ENCODE data around the gene FCER1G.
A peak's percentile ranks its signal among the peaks of the same experiment; 100 is the strongest.

The FCER1G gene

DNA sequence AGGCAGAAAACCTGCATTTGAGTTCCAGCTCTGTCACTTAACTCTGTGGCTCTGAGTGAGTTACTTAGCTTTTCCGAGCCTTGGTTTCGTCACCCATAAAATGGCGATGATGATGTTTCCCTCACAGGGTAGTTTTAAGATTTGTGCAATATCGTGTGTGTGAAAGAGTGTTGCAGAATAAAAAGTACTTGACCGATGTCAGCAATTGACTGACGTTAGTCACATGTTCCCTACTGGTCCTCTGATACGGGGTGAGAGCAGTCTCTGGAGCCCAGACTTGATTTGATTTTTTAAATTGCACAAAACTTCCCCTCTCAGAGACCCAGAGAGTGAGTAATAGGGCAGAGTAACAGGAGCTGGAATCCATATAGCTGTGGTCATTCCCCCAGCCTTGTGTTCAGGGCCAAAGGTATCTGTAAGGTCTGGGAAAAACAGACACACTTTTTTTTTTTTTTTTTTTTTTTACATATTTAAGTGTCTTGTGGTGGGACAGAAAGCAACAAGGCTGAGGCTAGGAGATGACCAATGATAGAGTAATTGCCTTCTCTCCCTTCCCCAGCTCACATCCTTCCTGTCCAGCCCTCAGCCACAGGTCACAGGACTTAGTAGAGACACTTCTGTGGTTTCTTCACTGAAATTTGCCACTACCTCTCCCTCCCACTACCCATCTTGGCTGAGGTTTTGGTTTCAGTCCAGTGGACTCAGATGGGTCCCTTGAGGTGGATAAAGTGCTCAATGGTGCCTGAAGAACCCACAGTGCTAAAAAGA lies 2.0 kb downstream of the FCER1G start:
- no peak overlapping the region for H3K27ac ChIP-seq (ENCODE audit: insufficient read depth in 1 of 2, low read depth in 1 of 2, low read length in 2 of 2, poor library complexity in 1 of 2, severe bottlenecking in 2 of 2)
- H3K4me3 ChIP-seq (ENCODE audit: control insufficient read depth in 1 of 7, extremely low read depth in 1 of 7, insufficient read depth in 4 of 7, low read depth in 2 of 7, low read length in 6 of 7), result peak overlapping the region in 2 of 7 experiments; percentile 4 to 58
- POLR2A ChIA-PET, result interaction anchor here (0.6 to 0.8 kb wide), 2 partner anchors 15 to 145 kb away, joined by 3 to 4 read pairs; partner anchors contain the start of gene NDUFS2
- no peaks in the 10 kb centered on the region for H3K27me3 ChIP-seq (replicated peaks in 2 of 5; ENCODE audit: control insufficient read depth in 4 of 5, insufficient read depth in 5 of 5, low read length in 4 of 5)
- CTCF ChIA-PET, result interaction anchor here (0.9 to 16.6 kb wide), 9 partner anchors 8 to 171 kb away, joined by 3 to 316 read pairs (median 4); partner anchors contain the start of genes NDUFS2 and TOMM40L
- no peaks in the 10 kb centered on the region for H3K9me3 ChIP-seq (ENCODE audit: control extremely low read depth in 1 of 5, control insufficient read depth in 4 of 5, insufficient read depth in 2 of 5, low read depth in 1 of 5, low read length in 4 of 5)
- 85% methylated on average over 4 of the region's 7 CpGs for WGBS (ENCODE audit: insufficient coverage)
- peaks cover 0 to 32% (median 18%) of the 10 kb centered on the region in 4 experiments for H3K36me3 ChIP-seq (ENCODE audit: control insufficient read depth in 4 of 4, insufficient read depth in 4 of 4, low read length in 3 of 4)
- DNase-seq, result peak in 2 of 3 donors; percentile 27 to 36
- peaks cover 8 to 48% (median 30%) of the 10 kb centered on the region in 4 experiments for H3K4me1 ChIP-seq (ENCODE audit: control extremely low read depth in 1 of 4, control insufficient read depth in 4 of 4, insufficient read depth in 4 of 4, low read length in 3 of 4)

DNA sequence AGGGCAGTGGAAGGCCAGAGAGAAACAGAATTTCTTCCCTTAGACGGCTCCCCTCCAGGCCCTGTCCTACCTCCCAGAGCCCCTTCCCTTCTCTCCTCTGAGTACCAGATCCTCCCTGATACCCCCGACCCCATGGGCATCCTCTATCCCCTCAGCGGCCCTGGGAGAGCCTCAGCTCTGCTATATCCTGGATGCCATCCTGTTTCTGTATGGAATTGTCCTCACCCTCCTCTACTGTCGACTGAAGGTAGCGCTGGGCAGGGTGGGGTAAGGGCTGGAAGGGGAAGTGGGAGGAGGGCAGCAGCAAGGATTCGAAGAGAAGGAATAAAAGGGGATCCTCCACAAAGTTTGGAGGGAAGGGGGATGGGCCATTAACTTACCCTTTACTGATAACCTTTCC lies 2.7 kb downstream of the FCER1G start:
- CTCF ChIA-PET, result interaction anchor here (0.9 to 16.6 kb wide), 7 partner anchors 10 to 170 kb away, joined by 3 to 316 read pairs (median 4); partner anchors contain the start of gene NDUFS2
- Histone ChIP-seq H3K36me3 (ENCODE audit: control insufficient read depth in 4 of 4, insufficient read depth in 4 of 4, low read length in 3 of 4) (peaks cover 0 to 29% (median 15%) of the 10 kb centered on the region in 4 experiments), H3K4me1 (ENCODE audit: control extremely low read depth in 1 of 4, control insufficient read depth in 4 of 4, insufficient read depth in 4 of 4, low read length in 3 of 4) (peaks cover 8 to 48% (median 30%) of the 10 kb centered on the region in 4 experiments), H3K27ac (ENCODE audit: insufficient read depth in 1 of 2, low read depth in 1 of 2, low read length in 2 of 2, poor library complexity in 1 of 2, severe bottlenecking in 2 of 2) (no peak overlapping the region), H3K27me3 (replicated peaks in 2 of 5; ENCODE audit: control insufficient read depth in 4 of 5, insufficient read depth in 5 of 5, low read length in 4 of 5) (no peaks in the 10 kb centered on the region), H3K4me3 (ENCODE audit: control insufficient read depth in 1 of 7, extremely low read depth in 1 of 7, insufficient read depth in 4 of 7, low read depth in 2 of 7, low read length in 6 of 7) (peak overlapping the region in 1 of 7 experiments; percentile 52), H3K9me3 (ENCODE audit: control extremely low read depth in 1 of 5, control insufficient read depth in 4 of 5, insufficient read depth in 2 of 5, low read depth in 1 of 5, low read length in 4 of 5) (no peaks in the 10 kb centered on the region)
- no peak for DNase-seq
- 85% methylated on average over 3 of the region's 6 CpGs for WGBS (ENCODE audit: insufficient coverage)
- POLR2A ChIA-PET, result no interaction called here

DNA sequence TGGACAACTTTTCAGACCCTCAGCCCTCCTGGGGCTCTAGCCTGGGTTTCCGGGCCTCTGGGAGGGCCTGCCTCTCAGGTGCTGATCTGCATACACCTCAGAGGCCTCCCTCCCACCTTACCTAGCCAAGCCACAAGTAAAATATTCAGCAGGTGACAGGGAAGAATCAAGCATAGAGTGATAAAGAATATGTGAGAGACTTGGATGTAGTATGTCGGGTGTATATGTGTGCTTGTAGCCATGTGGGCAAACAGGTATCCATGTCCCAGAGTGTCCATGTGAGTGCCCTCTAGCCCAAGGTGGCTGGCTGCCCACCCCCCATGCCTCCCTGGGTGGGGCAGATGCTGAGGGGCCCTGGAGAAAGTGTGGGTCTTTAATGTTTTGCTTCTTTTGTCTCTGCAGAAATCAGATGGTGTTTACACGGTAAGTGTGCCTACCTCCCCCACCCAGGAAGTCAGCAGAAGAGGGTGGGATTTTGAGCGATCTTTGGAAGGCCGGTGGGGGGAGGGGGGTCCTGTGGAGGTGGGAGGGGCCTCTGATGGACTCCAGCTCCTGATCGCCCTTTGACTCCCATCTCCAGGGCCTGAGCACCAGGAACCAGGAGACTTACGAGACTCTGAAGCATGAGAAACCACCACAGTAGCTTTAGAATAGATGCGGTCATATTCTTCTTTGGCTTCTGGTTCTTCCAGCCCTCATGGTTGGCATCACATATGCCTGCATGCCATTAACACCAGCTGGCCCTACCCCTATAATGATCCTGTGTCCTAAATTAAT lies 3.4 kb downstream of the FCER1G start:
- POLR2A ChIA-PET, result interaction anchor here (1.6 kb wide), 1 partner anchor 10 kb away, joined by 4 read pairs; no protein-coding TSS in a partner anchor
- 91% methylated on average over 6 of the region's 8 CpGs for WGBS (ENCODE audit: insufficient coverage)

DNA sequence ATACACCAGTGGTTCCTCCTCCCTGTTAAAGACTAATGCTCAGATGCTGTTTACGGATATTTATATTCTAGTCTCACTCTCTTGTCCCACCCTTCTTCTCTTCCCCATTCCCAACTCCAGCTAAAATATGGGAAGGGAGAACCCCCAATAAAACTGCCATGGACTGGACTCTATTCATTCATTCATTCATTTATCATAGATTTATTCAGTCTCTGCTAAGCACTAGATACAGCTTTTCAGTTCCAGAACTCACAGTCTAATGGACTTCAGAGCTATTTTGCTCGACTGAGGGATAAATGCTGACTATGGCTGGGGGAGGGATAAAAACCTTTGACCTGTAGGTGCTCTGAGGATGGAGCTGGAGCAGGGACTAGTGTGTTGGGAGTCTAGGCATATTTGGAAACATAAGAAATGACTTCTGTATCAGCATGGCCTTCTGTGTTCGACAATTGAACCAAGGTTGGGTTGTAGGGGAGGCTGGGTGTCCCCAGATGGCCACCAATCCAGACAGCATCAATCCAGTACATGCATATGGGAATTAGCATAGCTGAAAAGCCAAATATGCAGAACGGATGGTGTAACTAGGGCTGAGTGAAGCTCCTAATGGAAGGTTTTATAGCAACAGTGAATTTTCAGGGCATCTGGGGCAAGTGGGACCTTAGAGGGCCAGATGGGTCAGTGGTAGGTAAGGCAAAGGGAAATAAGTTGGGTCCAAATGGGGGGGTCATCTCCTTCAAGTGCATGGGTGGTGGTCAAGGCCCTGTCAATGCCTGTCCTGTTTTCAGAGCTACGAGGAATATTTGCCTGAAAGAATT lies 4.2 kb downstream of the FCER1G start:
- no peaks in the 10 kb centered on the region for H3K9me3 ChIP-seq (ENCODE audit: control extremely low read depth in 1 of 5, control insufficient read depth in 4 of 5, insufficient read depth in 2 of 5, low read depth in 1 of 5, low read length in 4 of 5)
- no peaks in the 10 kb centered on the region for H3K27me3 ChIP-seq (replicated peaks in 2 of 5; ENCODE audit: control insufficient read depth in 4 of 5, insufficient read depth in 5 of 5, low read length in 4 of 5)
- H3K27ac ChIP-seq (ENCODE audit: insufficient read depth in 1 of 2, low read depth in 1 of 2, low read length in 2 of 2, poor library complexity in 1 of 2, severe bottlenecking in 2 of 2), result no peak overlapping the region
- no peak for DNase-seq
- CTCF ChIA-PET, result interaction anchor here (0.9 to 16.6 kb wide), 11 partner anchors 9 to 163 kb away, joined by 3 to 316 read pairs (median 4); partner anchors contain the start of genes CFAP126 and NDUFS2
- peaks cover 6 to 42% (median 29%) of the 10 kb centered on the region in 4 experiments for H3K4me1 ChIP-seq (ENCODE audit: control extremely low read depth in 1 of 4, control insufficient read depth in 4 of 4, insufficient read depth in 4 of 4, low read length in 3 of 4)
- POLR2A ChIA-PET, result interaction anchor here (1.6 kb wide), 1 partner anchor 9 kb away, joined by 4 read pairs; no protein-coding TSS in a partner anchor
- 100% methylated on average over 5 of the region's 5 CpGs for WGBS (ENCODE audit: insufficient coverage)
- peaks cover 0 to 16% (median 1%) of the 10 kb centered on the region in 4 experiments for H3K36me3 ChIP-seq (ENCODE audit: control insufficient read depth in 4 of 4, insufficient read depth in 4 of 4, low read length in 3 of 4)
- H3K4me3 ChIP-seq (ENCODE audit: control insufficient read depth in 1 of 7, extremely low read depth in 1 of 7, insufficient read depth in 4 of 7, low read depth in 2 of 7, low read length in 6 of 7), result no peak overlapping the region

More for the DNA sequence above, 3.4 kb downstream of the FCER1G start:
- H3K27me3 ChIP-seq (replicated peaks in 2 of 5; ENCODE audit: control insufficient read depth in 4 of 5, insufficient read depth in 5 of 5, low read length in 4 of 5), result no peaks in the 10 kb centered on the region
- H3K36me3 ChIP-seq (ENCODE audit: control insufficient read depth in 4 of 4, insufficient read depth in 4 of 4, low read length in 3 of 4), result peaks cover 0 to 23% (median 9%) of the 10 kb centered on the region in 4 experiments
- peaks cover 8 to 48% (median 30%) of the 10 kb centered on the region in 4 experiments for H3K4me1 ChIP-seq (ENCODE audit: control extremely low read depth in 1 of 4, control insufficient read depth in 4 of 4, insufficient read depth in 4 of 4, low read length in 3 of 4)
- no peaks in the 10 kb centered on the region for H3K9me3 ChIP-seq (ENCODE audit: control extremely low read depth in 1 of 5, control insufficient read depth in 4 of 5, insufficient read depth in 2 of 5, low read depth in 1 of 5, low read length in 4 of 5)
- no peak for DNase-seq
- no peak overlapping the region for H3K4me3 ChIP-seq (ENCODE audit: control insufficient read depth in 1 of 7, extremely low read depth in 1 of 7, insufficient read depth in 4 of 7, low read depth in 2 of 7, low read length in 6 of 7)
- H3K27ac ChIP-seq (ENCODE audit: insufficient read depth in 1 of 2, low read depth in 1 of 2, low read length in 2 of 2, poor library complexity in 1 of 2, severe bottlenecking in 2 of 2), result no peak overlapping the region
- CTCF ChIA-PET, result interaction anchor here (1.0 to 16.6 kb wide), 10 partner anchors 9 to 164 kb away, joined by 3 to 316 read pairs (median 4); partner anchors contain the start of genes CFAP126 and NDUFS2

DNA sequence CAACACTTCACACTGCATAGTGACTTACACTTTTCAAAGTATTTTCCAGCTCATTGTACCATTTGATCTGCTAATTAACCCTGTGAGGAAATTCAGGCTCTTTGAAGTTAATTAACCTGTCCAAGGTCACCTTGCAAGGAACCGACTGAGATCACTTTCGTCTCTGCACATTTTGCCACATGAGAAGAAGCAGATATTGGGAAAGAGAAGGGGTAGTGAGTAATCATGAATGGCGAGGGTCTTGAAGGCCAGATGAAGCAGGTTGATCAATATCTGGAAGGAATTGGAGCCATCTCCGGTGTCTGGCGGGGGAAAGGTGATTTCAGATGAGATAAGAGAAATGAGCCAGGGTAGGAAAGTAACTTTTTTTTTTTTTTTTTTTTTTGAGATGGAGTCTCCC lies 4.9 kb downstream of the FCER1G start:
- POLR2A ChIA-PET, result interaction anchor here (1.6 kb wide), 1 partner anchor 8 kb away, joined by 4 read pairs; no protein-coding TSS in a partner anchor
- H3K9me3 ChIP-seq (ENCODE audit: control extremely low read depth in 1 of 5, control insufficient read depth in 4 of 5, insufficient read depth in 2 of 5, low read depth in 1 of 5, low read length in 4 of 5), result no peaks in the 10 kb centered on the region
- CTCF ChIA-PET, result interaction anchor here (1.0 to 16.6 kb wide), 9 partner anchors 8 to 155 kb away, joined by 3 to 316 read pairs (median 4); partner anchors contain the start of genes CFAP126 and NDUFS2

More for the DNA sequence above, 4.9 kb downstream of the FCER1G start:
- Histone ChIP-seq H3K27ac (ENCODE audit: insufficient read depth in 1 of 2, low read depth in 1 of 2, low read length in 2 of 2, poor library complexity in 1 of 2, severe bottlenecking in 2 of 2) (no peak overlapping the region), H3K36me3 (ENCODE audit: control insufficient read depth in 4 of 4, insufficient read depth in 4 of 4, low read length in 3 of 4) (peaks cover 0 to 14% (median 0%) of the 10 kb centered on the region in 4 experiments), H3K4me1 (ENCODE audit: control extremely low read depth in 1 of 4, control insufficient read depth in 4 of 4, insufficient read depth in 4 of 4, low read length in 3 of 4) (peaks cover 6 to 37% (median 25%) of the 10 kb centered on the region in 4 experiments), H3K27me3 (replicated peaks in 2 of 5; ENCODE audit: control insufficient read depth in 4 of 5, insufficient read depth in 5 of 5, low read length in 4 of 5) (no peaks in the 10 kb centered on the region), H3K4me3 (ENCODE audit: control insufficient read depth in 1 of 7, extremely low read depth in 1 of 7, insufficient read depth in 4 of 7, low read depth in 2 of 7, low read length in 6 of 7) (no peak overlapping the region)
- 90% methylated on average over 3 of the region's 5 CpGs for WGBS (ENCODE audit: insufficient coverage)
- no peak for DNase-seq
